GM12801 (cell line): ENCODE measurements around the gene PDE4D.

Source experiments
- CTCF ChIP-seq: IDR thresholded peaks from one replicate; pipeline ENCODE4 v1.5.1; 2011; ENCODE audit warnings: control low read depth; ENCODE audit not compliant: insufficient read length; ENCODE audit errors: extremely low read depth

Gene PDE4D

GRCh38 chr5:59412428-59412827 lies 481.1 kb downstream of the PDE4D start:
- no peak for TF ChIP-seq CTCF

DNA sequence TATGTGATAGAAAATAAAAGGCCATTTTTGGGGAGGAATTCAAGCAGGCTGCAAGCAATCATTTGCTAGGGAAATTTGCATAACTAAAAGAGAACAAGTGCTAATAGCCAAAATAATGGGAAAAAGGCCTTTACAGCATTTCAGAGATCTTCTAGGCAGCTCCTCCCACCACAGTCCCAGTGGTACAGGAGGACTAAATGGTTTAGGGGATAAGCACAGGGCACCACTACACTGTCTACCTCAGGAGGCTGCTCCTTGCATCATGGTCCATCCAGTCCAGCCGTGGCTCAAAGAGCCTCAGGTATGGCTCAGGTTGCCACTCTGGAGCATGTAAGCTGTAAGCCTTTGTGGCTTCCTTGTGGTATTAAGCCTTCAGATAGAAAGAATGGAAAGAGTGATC lies 485.6 kb downstream of the PDE4D start:
- no peak for TF ChIP-seq CTCF

DNA sequence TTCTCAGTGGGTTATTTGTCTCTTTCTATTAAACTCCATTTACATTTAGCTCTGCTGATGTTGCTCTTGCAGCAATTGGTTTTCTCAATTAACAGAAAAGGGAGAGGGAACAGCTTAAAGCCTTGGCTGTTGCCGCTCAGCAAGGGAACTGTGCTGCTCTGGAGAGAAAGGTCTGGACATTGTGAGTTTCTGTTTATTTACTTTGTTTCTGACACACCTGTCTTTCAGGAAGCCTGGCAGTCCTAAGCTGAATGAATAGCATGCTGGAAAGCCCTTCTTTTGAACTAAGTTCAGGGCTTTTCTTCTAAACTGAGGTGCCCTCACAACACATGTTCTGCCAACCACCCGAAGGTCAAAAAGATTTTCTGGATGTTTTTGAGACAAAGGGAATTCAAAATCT lies 491.9 kb downstream of the PDE4D start:
- no peak for TF ChIP-seq CTCF

DNA sequence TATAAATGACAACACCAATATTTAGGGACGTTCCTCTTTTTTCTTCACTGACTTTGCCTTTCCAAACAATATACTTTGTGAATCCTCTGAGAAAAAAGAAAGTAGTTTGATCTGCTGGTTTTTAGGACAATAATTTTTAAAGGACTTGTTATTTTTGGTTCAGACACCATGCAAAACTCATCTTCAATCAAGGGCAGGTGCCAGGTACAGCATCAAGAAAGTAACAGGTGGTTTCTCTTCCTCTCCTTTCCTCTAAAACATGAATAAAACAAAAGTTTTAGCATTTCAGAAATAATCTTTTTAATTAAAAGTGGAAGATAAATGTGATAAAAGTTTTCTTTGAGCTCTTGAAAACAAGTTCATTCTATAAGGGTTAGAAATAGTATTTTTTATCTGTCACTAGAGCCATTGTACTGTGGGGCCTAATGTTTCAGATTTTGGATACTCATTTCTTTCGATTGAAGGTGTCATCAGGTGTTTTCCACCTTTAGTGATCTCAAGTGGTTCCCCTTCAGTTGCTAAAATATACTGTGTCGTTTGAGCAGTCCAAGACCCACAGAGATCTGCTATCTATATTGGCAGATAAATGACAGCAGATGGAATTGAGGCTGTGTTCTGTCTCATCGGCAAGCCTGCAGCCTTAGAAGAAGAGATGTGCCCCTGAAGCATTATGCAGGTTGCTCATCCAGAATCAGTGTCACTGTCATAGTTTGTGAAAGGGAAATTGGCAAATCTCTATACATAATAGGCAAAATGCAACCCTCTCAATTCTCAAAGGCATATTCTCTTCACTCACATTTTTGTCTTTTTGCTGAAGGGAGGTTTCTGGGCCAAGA lies 499.7 kb downstream of the PDE4D start:
- TF ChIP-seq CTCF = no peak

GRCh38 chr5:59391576-59391975 lies 501.9 kb downstream of the PDE4D start:
- TF ChIP-seq CTCF = no peak

GRCh38 chr5:59390989-59391388 lies 502.5 kb downstream of the PDE4D start:
- no peak for TF ChIP-seq CTCF

DNA sequence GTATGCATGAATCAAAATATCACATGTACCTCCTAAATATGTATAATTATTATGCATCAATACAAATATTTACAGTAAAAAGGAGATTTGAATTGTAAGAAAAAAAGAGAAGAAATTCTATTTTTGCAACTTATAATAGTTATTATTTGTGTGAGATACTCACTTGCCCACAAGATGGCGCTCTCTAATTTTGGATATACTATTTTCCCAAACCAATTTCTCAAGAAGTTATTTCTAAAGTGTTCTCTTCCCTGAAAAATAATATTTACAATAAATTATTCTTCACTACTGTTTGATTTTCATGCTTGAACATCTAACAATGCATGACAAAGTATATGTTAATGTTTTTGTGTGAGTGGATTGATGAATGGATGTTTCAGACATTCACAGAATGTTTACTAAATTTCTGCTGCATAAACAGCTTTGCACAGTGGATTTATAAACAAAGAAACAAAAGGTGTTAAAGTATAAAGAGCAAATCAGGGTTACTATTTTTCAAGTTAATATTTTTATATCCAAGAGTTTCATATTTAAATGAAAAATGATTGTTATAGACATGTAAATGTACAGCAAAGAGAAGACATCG lies 503.4 kb downstream of the PDE4D start:
- TF ChIP-seq CTCF = no peak
